ENCODE results near the gene TLL1.

GRCh38 chr4:166144607-166145006, 271.6 kb downstream of the TLL1 start:
- TF ChIP-seq EP300 (IDR thresholded peaks at IDR 0.05) (no peak), POLR2A (IDR thresholded peaks at IDR 0.05) (no peak), CTCF (IDR thresholded peaks at IDR 0.05) (no peak)
